SKM-1 treated with dmso at 0.1 percent for 144 hours (cell line): ENCODE results near the gene AAK1.
"Not testable (repeated sequence)": the region's sequence is repeated elsewhere in the genome, so short reads cannot be mapped to it uniquely, and the experiment has no call there.

Experiments used
- DNase-seq: peaks from one replicate; lab custom pipeline; 2025; ENCODE audit not compliant: unreplicated experiment; lab: John Stamatoyannopoulos, UW

The AAK1 gene

GRCh38 chr2:69628325-69629021 is 15.1 kb downstream of the AAK1 start:
- peak; percentile 74 for DNase-seq

DNA sequence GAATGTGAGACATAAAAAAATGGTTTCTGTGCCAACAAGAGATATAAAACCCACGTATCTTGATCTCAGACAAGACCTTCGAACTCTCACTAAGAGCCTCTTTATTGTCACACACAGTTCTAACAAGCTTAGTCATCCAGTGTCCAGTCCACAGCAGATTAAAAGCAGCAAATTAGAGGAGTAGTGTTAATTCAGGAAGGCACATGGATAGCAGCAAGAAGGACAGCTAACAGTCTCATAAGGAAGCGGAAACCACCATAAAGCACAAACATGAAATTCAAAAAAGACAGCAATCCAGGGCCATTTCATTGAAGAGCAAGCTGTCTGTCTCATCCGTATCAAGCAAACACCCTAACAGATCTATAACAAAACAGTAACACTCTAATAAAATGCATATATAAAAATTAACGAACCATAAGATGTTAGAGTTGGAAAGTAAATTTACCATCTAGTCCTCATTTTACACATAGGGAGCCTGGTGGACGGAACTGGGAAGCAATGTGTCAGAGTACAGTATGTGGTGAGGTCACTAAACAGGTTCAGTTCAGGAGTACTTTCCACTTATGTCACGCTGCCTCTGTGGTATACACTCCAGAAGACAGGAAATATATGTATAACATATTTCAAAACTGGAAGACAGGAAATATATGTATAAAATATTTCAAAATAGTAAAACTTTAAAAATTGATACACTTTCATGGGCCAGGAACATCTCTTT is 18.3 kb downstream of the AAK1 start:
- DNase-seq: no peak

GRCh38 chr2:69624611-69625010 is 18.9 kb downstream of the AAK1 start:
- no peak for DNase-seq

GRCh38 chr2:69624131-69624530 is 19.4 kb downstream of the AAK1 start:
- DNase-seq: peak; percentile 11

GRCh38 chr2:69623236-69623635 is 20.3 kb downstream of the AAK1 start:
- DNase-seq: no peak

- not testable (repeated sequence) for DNase-seq
Measured at GRCh38 chr2:69622805-69623204, 20.7 kb downstream of the AAK1 start.

DNA sequence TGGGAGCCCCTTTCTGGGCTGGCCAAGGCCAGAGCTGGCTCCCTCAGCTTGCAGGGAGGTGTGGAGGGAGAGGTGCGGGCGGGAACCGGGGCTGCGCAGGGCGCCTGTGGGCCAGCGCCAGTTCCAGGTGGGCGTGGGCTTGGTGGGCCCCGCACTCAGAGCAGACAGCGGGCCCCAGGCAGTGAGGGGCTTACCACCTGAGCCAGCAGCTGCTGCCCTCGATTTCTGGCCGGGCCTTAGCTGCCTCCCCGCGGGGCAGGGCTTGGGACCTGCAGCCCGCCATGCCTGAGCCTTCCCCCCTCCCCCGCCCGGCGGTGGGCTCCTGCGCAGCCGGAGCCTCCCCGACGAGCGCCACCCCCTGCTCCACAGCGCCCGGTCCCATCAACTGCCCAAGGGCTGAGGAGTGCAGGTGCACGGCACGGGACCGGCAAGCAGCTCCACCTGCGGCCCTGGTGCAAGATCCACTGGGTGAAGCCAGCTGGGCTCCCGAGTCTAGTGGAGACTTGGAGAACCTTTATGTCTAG is 21.5 kb downstream of the AAK1 start:
- not testable (repeated sequence) for DNase-seq

GRCh38 chr2:69621440-69621839 is 22.1 kb downstream of the AAK1 start:
- DNase-seq: no peak

GRCh38 chr2:69620870-69621269 is 22.7 kb downstream of the AAK1 start:
- no peak for DNase-seq

- DNase-seq: peak; percentile 30
Measured at GRCh38 chr2:69619725-69620124, 23.8 kb downstream of the AAK1 start.

GRCh38 chr2:69618362-69618761 is 25.2 kb downstream of the AAK1 start:
- DNase-seq: no peak

DNA sequence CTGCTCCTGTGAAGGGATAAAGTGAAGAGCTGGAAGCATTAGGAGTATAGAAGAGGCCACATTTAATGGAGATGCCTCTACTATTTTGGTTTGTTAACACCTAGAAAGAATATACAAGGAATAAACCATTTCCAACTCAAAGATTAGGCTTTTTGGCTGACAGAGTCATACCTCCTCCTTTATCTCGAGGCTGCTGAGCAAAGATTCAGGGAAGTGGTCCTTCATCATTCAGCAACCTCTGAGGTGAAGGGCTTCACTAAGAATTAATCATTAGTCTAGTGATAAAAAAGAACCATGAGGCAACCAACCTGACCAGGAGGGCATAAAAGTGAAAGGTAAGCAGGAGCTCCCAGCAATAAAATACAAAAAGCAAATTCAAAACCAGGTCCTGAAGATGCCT is 25.8 kb downstream of the AAK1 start:
- DNase-seq: no peak

DNA sequence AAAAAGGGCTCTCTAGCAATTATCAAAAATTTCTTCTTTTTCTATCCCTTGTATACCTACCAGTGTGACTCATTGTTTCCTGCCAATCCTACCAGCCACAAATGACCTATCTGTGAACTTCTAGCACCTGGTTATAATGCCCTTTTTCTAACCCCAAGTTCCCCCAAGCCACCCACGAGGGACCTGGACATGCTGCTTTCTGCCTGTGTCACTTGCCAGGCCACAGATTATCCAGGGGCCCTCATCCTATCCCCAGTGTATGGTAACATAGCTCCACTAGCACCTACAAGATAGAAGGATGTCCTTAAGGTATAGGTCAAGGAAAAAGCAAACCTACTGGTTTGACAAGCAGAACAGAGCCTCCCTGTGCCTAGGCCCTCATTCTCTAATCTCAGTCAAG is 26.8 kb downstream of the AAK1 start:
- no peak for DNase-seq

DNA sequence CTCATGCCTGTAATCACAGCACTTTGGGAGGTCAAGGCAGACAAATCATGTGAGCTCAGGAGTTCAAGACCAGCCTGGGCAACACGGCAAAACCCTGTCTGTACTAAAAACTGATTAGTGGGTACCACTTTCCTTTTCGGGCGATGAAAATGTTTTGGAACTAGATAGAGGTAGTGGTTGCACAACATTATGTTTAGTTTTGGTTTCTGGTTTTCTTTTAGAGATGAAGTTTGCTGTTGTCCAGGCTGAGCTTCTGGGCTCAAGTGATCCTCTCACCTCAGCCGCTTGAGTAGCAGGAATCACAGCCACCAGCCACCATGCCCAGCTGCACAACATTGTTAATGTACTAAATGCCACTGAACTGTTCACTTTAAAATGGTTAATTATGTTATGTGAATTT is 27.6 kb downstream of the AAK1 start:
- DNase-seq: no peak

GRCh38 chr2:69615078-69615625 is 28.4 kb downstream of the AAK1 start:
- no peak for DNase-seq

DNA sequence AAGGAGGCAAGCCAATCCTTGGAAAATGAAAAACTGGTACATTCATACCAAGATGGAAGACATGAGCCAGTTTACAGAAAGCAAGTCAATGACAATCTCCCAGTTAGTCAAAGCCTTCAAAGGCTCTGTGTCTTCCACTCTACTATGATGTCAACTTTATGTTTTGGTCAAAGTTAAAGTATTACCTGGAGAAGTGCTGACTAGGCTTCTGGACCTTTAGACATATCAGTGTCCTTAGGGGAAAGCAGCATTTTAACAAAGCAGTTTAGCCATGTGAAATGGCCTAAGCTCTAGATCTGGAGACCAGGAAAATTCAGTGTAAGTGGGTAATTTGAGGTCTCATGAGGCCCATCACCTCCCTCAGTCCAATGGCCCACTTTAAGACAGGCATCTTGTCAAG is 30.8 kb downstream of the AAK1 start:
- DNase-seq: no peak

GRCh38 chr2:69612200-69612599 is 31.3 kb downstream of the AAK1 start:
- DNase-seq: no peak

GRCh38 chr2:69608109-69608508 is 35.4 kb downstream of the AAK1 start:
- DNase-seq: no peak

DNA sequence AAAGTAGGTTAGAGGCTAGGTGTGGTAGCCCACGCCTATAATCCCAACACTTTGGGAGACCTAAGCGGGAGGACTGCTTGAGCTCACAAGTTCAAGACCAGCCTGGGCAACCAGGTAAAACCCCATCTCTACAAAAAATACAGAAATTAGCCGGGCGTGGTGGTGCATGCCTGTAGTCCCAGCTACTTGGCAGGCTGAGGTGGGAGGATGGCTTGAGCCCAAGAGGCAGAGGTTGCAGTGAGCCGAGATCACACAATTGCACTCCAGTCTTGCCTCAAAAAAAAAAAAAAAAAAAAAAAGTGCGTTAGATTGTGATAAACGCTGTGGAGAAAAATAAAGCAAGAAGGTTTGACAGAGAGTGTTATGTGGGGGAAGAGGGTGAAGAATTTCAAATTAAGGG is 36.8 kb downstream of the AAK1 start:
- DNase-seq: not testable (repeated sequence)

DNA sequence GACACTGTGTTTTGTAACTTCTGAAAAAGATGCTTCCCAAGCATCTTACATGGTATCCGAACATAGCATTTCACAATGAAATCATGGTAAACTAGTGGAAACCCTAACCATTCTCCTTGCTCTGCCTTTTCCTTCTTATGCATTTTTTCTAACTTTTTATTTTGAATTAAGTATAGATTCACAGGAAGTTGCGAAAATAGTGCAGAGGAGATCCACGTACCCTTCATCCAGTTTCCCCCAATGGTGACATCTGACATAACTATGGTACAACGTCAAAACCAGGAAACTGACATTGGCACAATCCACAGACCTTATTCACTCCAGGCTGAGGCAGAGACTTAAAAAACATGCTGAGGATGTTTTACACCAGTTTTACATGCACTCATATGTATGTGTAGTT is 38.3 kb downstream of the AAK1 start:
- DNase-seq: no peak

GRCh38 chr2:69604836-69605235 is 38.7 kb downstream of the AAK1 start:
- no peak for DNase-seq

- no peak for DNase-seq
Measured at GRCh38 chr2:69604026-69604678, 39.4 kb downstream of the AAK1 start.
